ENCODE measurements around the gene ATRNL1. TPM values are rescaled to one million over a fixed set of nuclear protein-coding genes. Genes with fewer than 3 reads are reported as not detected.

The ATRNL1 gene
- total RNA-seq, 1 donor from 2014 or later, result 16.4 TPM

- H3K27me3 ChIP-seq, result no peaks in the 10 kb centered on the region
- H3K9ac ChIP-seq, result no peak overlapping the region
- no peak for TF ChIP-seq EZH2phosphoT487 (IDR thresholded peaks at IDR 0.05)
- TF ChIP-seq CTCF (IDR thresholded peaks at IDR 0.05), result no peak
- TF ChIP-seq EZH2 (IDR thresholded peaks at IDR 0.05), result no peak
- Mint-ChIP-seq H3K27ac (no peak overlapping the region), H3K4me1 (peaks cover 13% of the 10 kb centered on the region), H3K4me3 (no peak overlapping the region), H3K27me3 (ENCODE audit: insufficient read depth, low read depth) (peaks cover 5% of the 10 kb centered on the region), H3K9me3 (no peaks in the 10 kb centered on the region), H3K36me3 (no peaks in the 10 kb centered on the region)
- no peak overlapping the region for H3K27ac ChIP-seq
- peaks cover 2% of the 10 kb centered on the region for H3F3A ChIP-seq (ENCODE audit: low read depth)
- no peak overlapping the region for H3K4me3 ChIP-seq
- no peaks in the 10 kb centered on the region for H3K79me2 ChIP-seq (ENCODE audit: low read depth)
- no peak for DNase-seq (ENCODE audit: low spot score)
- peaks cover 14% of the 10 kb centered on the region for H3K4me1 ChIP-seq
- H2AFZ ChIP-seq (replicated peaks), result no peak overlapping the region
- no peak overlapping the region for H3K4me2 ChIP-seq
- H3K36me3 ChIP-seq, result no peaks in the 10 kb centered on the region
- H4K20me1 ChIP-seq (ENCODE audit: low read depth), result no peaks in the 10 kb centered on the region
- no peaks in the 10 kb centered on the region for H3K9me3 ChIP-seq (ENCODE audit: low read depth)
Measured at GRCh38 chr10:115979576-115979975, 886.4 kb downstream of the ATRNL1 start.

GRCh38 chr10:115980470-115980869 is 887.3 kb downstream of the ATRNL1 start:
- Histone ChIP-seq H4K20me1 (ENCODE audit: low read depth) (no peaks in the 10 kb centered on the region), H3K36me3 (no peaks in the 10 kb centered on the region), H2AFZ (replicated peaks) (no peak overlapping the region), H3K9ac (no peak overlapping the region), H3F3A (ENCODE audit: low read depth) (no peaks in the 10 kb centered on the region), H3K4me2 (no peak overlapping the region), H3K4me1 (peaks cover 8% of the 10 kb centered on the region), H3K27me3 (no peaks in the 10 kb centered on the region), H3K9me3 (ENCODE audit: low read depth) (no peaks in the 10 kb centered on the region), H3K27ac (no peak overlapping the region), H3K79me2 (ENCODE audit: low read depth) (no peaks in the 10 kb centered on the region), H3K4me3 (no peak overlapping the region)
- Mint-ChIP-seq H3K9me3 (no peaks in the 10 kb centered on the region), H3K4me3 (no peak overlapping the region), H3K4me1 (peaks cover 9% of the 10 kb centered on the region), H3K36me3 (no peaks in the 10 kb centered on the region), H3K27ac (no peak overlapping the region), H3K27me3 (ENCODE audit: insufficient read depth, low read depth) (peaks cover 5% of the 10 kb centered on the region)
- no peak for DNase-seq (ENCODE audit: low spot score)
- TF ChIP-seq EZH2phosphoT487 (IDR thresholded peaks at IDR 0.05) (no peak), EZH2 (IDR thresholded peaks at IDR 0.05) (no peak)

GRCh38 chr10:115981081-115981480 is 887.9 kb downstream of the ATRNL1 start:
- Histone ChIP-seq H2AFZ (replicated peaks) (no peak overlapping the region), H3K79me2 (ENCODE audit: low read depth) (no peaks in the 10 kb centered on the region), H3K4me2 (no peak overlapping the region), H4K20me1 (ENCODE audit: low read depth) (no peaks in the 10 kb centered on the region), H3K27ac (no peak overlapping the region), H3K36me3 (no peaks in the 10 kb centered on the region), H3K27me3 (no peaks in the 10 kb centered on the region), H3K9me3 (ENCODE audit: low read depth) (no peaks in the 10 kb centered on the region), H3K4me1 (peaks cover 2% of the 10 kb centered on the region), H3K4me3 (no peak overlapping the region), H3K9ac (no peak overlapping the region), H3F3A (ENCODE audit: low read depth) (no peaks in the 10 kb centered on the region)
- no peaks in the 10 kb centered on the region for H3K9me3 Mint-ChIP-seq
- no peak for TF ChIP-seq EZH2phosphoT487 (IDR thresholded peaks at IDR 0.05)
- TF ChIP-seq EZH2 (IDR thresholded peaks at IDR 0.05), result no peak
- no peak for TF ChIP-seq CTCF (IDR thresholded peaks at IDR 0.05)
- no peak overlapping the region for H3K4me3 Mint-ChIP-seq
- peak; percentile 23 for DNase-seq (ENCODE audit: low spot score)
- no peaks in the 10 kb centered on the region for H3K36me3 Mint-ChIP-seq
- peaks cover 4% of the 10 kb centered on the region for H3K4me1 Mint-ChIP-seq
- peaks cover 5% of the 10 kb centered on the region for H3K27me3 Mint-ChIP-seq (ENCODE audit: insufficient read depth, low read depth)
- peak overlapping the region; percentile 23 for H3K27ac Mint-ChIP-seq

- H3K4me2 ChIP-seq, result no peak overlapping the region
- no peaks in the 10 kb centered on the region for H4K20me1 ChIP-seq (ENCODE audit: low read depth)
- Mint-ChIP-seq H3K27ac (no peak overlapping the region), H3K9me3 (no peaks in the 10 kb centered on the region), H3K36me3 (no peaks in the 10 kb centered on the region), H3K27me3 (ENCODE audit: insufficient read depth, low read depth) (peaks cover 5% of the 10 kb centered on the region), H3K4me3 (no peak overlapping the region), H3K4me1 (peaks cover 4% of the 10 kb centered on the region)
- H3K27me3 ChIP-seq, result no peaks in the 10 kb centered on the region
- no peaks in the 10 kb centered on the region for H3K36me3 ChIP-seq
- H3K9me3 ChIP-seq (ENCODE audit: low read depth), result no peaks in the 10 kb centered on the region
- H3K4me3 ChIP-seq, result no peak overlapping the region
- H3F3A ChIP-seq (ENCODE audit: low read depth), result no peaks in the 10 kb centered on the region
- no peak overlapping the region for H3K9ac ChIP-seq
- H3K4me1 ChIP-seq, result no peaks in the 10 kb centered on the region
- no peak overlapping the region for H2AFZ ChIP-seq (replicated peaks)
- TF ChIP-seq EZH2 (IDR thresholded peaks at IDR 0.05) (no peak), CTCF (IDR thresholded peaks at IDR 0.05) (no peak), EZH2phosphoT487 (IDR thresholded peaks at IDR 0.05) (no peak)
- no peak overlapping the region for H3K27ac ChIP-seq
- no peak for DNase-seq (ENCODE audit: low spot score)
- no peaks in the 10 kb centered on the region for H3K79me2 ChIP-seq (ENCODE audit: low read depth)
Measured at GRCh38 chr10:115982076-115982475, 888.9 kb downstream of the ATRNL1 start.
